ENCODE results near the gene CEP104.
"Not testable (repeated sequence)": the region's sequence is repeated elsewhere in the genome, so short reads cannot be mapped to it uniquely, and the experiment has no call there.

CEP104 gene

GRCh38 chr1:3821447-3821846, 35.6 kb downstream of the CEP104 start:
- DNase-seq = no peak

- DNase-seq = peak; percentile 55
Measured at GRCh38 chr1:3821004-3821403, 36.0 kb downstream of the CEP104 start.

- DNase-seq = no peak
Measured at GRCh38 chr1:3820316-3820715, 36.7 kb downstream of the CEP104 start.

GRCh38 chr1:3819771-3820200, 37.2 kb downstream of the CEP104 start:
- peak; percentile 37 for DNase-seq

GRCh38 chr1:3817821-3818597, 39.0 kb downstream of the CEP104 start:
- no peak for DNase-seq

- no peak for DNase-seq
Measured at GRCh38 chr1:3817138-3817740, 39.8 kb downstream of the CEP104 start.

GRCh38 chr1:3816331-3817137, 40.5 kb downstream of the CEP104 start:
- DNase-seq = no peak

- no peak for DNase-seq
Measured at GRCh38 chr1:3814771-3815561, 42.0 kb downstream of the CEP104 start.

- DNase-seq = no peak
Measured at GRCh38 chr1:3814065-3814464, 42.9 kb downstream of the CEP104 start.

- DNase-seq = no peak
Measured at GRCh38 chr1:3811595-3811911, 45.5 kb downstream of the CEP104 start.

GRCh38 chr1:3810149-3810761, 46.8 kb downstream of the CEP104 start:
- DNase-seq = not testable (repeated sequence)

GRCh38 chr1:3809680-3810079, 47.3 kb downstream of the CEP104 start:
- no peak for DNase-seq

- DNase-seq = no peak
Measured at GRCh38 chr1:3807769-3808168, 49.2 kb downstream of the CEP104 start.

GRCh38 chr1:3805038-3805437, 52.0 kb downstream of the CEP104 start:
- no peak for DNase-seq

GRCh38 chr1:3804627-3804944, 52.4 kb downstream of the CEP104 start:
- DNase-seq = not testable (repeated sequence)

GRCh38 chr1:3803905-3804626, 52.9 kb downstream of the CEP104 start:
- no peak for DNase-seq

GRCh38 chr1:3800795-3801194, 56.2 kb downstream of the CEP104 start:
- not testable (repeated sequence) for DNase-seq

- no peak for DNase-seq
Measured at GRCh38 chr1:3799976-3800685, 56.9 kb downstream of the CEP104 start.

- DNase-seq = peak; percentile 91
Measured at GRCh38 chr1:3796215-3797061, 60.6 kb downstream of the CEP104 start, which contains the start of gene LRRC47. LRRC47 (minus strand) TSS chr1:3796498; CDS start chr1:3796476, 22 bp downstream.

Measured in NCI-H1105 treated with DMSO at 0.1 percent for 48 hours (cell line).